ENCODE measurements around the gene CTBP2.

CTBP2 gene

DNA sequence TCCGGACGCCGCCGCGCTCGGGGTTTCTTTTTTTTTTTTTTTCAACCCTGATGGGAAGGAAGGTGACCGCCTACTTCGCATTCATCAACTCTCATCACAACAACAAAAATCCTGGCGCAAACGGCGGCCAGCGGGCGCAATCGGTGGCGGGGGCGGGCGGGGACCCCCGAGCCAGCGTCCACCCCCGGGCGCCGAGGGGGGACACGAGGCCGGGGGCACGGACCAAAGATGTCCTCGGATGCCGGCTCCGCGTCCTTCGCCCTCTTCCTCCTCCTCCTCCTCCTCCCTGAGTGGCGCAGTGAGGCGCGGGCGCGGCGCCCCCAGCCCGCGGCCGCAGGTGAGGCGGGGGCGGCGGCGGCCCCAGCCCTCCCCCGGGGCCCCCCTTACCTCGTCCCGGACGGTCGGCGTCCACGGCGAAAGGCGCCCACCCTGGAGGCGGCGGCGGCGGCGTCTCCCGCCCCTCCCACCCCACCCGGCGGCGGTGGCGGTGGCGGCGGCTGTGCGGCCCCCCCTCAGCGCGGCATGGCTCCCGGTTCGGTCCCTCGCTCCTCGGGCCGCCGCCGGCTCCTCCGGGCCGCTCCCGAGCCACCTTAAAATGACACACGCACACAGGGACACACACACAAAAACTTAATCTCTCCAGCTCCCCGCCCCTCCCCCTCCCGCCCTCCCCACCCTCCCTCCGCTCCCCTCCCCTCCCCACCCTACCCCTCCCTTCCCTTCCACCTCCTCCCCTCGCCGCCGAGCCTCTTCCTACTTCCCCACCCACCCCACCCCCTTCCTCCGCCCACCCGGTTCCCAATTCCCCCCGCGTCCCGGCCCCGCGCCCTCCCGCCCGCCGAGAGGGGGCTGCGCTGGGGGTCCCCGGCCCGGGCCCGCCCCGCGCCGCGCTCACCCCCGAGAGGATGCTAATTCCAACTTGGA, at the start of gene CTBP2:
Gene CTBP2 (minus strand): TSS at position 632 of the 924 bp plus-strand sequence.
- peak; percentile 57 for DNase-seq

DNA sequence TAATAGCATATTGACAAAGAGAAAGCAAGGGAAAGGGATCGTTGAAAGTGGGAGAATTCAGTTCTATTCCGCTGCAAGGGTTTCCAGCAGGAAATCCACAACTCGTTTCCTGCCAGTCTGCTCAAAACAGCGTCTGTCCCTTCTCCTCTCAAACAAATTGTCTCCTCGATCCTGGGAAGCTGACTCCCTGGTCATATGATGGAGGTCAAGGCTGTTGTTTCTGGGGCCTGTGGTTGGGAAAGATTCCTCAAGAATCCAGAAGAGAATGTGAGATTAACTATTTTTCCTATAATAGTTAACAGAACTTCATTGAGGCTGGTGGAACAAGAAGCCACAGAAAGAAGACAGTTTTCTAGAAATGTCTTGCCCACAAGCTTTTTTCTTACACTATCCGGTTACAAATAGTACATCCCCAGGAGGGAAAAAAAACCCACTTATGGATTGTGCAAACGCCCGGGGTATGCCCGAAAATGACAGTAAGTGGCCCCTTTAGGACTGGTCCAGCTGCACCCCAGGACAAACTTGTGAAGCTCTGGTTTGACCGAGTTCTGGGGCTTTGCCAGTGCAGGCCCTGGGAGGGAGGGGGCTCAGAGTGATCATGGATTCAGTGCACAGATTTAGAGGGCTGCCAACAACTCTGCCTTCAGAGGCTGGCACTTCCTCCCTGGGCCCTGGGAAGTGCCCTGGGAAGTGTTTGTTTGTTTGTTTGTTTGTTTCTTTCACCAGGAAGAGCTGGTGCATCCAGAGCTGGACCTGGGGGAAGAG, 49.4 kb upstream of the CTBP2 start:
- DNase-seq = no peak

DNA sequence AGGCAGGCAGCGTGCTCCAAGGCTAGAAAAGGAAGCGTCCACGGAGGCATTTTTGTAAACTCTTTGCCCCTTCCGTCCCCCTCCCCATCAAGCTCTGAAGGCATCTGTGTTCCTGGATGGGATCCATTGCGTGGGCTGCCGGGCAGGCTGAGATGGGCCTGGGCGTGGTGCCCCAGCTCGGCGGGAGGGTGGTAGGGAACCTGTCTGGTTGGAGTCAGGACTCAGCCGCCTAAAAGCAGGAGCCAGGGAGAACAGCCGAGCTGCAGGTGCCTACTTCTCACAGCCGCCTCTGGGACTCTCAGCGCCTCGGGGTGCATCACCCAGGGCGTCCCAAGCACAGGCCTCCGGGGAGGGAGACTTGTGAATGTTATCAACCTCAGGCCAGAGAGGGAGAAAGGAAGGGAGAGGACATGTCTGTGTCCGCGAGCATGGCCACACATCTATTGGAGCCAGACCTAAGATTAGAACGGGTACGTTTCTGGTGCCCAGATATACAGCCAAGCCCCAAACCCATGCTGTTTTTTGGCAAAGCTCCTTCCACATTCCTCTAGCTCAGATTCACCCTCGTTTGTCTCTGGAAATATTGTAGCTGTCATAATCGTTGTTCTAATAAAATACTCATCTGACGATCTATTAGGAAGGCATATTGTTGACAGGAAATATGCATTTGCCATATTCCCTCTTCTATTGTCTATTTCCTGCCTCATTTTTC, 48.6 kb upstream of the CTBP2 start:
- no peak for DNase-seq

DNA sequence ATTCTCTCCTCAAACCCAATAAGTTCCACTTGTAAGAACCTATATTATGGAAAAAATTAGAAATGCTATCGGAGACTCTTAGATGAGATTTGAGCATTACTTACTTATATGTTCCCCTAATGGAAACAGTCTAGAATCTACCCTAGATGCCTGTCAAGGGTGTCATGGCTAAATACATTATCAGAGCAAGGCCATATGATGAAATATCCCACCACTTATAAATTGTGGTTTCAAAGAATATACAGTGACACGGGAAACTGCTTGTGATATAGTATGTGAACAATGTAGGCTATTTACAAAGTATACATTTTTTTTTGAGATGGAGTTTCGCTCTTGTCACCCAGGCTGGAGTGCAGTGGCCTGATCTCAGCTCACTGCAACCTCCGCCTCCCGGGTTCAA, 46.3 kb upstream of the CTBP2 start:
- no peak for DNase-seq

- no peak for DNase-seq
Observed at GRCh38 chr10:125205431-125205830, 45.1 kb upstream of the CTBP2 start.

DNA sequence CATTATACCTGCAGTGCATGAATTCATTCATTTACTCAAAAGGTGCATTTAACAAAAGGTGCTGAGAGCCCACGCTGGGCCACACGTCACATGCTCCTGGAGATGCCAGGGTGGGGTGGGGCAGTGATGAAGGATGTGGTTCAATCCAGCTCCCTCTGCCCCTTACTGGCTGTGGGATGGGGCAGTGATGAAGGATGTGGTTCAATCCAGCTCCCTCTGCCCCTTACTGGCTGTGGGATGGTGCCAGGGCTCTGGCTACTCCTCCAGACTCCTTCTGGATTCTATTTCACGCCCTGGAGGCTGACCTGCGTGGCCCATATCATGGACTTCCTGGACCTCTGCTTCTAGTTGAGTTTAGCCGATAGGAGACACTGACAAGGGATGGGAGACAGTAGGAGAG, 44.0 kb upstream of the CTBP2 start:
- no peak for DNase-seq

- no peak for DNase-seq
Observed at GRCh38 chr10:125203186-125203800, 42.9 kb upstream of the CTBP2 start.

DNA sequence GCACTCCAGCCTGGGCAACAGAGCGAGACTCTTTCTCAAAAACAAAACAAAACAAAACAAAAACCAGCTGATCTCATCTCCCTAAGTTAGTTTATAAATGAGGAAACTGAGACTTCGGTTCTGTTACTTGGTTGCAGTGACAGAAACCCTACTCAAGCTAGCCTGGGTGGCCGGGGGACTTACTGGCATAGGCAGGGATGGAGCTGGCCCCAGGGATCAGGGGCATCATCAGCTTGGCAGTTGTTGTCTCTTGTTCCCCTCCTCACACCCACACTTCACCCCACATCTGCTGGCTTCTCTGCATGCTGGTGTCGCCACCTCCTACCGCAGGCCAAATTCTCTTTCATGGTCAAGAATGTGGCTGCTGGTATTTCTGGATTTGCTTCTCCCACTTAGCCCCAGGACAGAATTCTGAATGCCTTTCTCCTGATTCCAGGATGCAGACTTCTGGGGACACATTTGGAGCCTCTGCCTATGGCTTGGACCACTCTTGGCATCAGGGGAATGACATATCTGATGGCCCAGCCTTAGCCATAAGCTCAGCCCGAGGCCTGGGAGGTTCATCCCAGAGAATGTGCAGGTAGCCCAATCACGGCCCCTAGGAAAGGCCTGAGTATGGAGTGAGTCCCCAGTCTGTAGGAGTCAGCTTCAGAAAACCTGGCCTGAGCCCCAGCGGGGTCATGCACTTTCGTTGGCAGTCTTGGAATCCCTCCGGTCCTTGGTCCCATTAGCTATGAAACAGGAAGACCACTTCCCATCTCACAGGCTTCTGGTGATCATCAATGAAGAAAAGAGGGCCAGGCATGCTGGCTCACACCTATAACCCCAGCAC, 41.6 kb upstream of the CTBP2 start:
- DNase-seq = no peak

DNA sequence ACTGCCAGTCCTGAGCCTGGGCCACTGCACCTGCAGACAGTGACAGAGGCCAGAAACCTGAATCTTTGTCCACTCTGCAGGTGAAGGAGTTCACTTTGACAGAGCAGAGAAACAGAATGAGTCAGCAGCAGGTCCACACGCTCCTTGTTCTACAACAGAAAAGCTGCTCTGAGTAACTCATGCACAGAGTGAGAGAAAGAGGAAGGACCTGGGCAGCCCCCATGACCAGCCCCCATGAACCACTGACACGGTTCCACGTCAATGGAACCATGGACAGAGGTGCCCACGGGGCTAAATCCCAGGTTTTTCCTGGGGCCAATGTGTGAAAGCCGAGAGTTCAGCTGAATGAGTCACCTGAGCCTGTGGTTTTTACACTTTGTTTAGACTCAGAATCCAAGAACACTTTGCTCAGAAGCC, 40.8 kb upstream of the CTBP2 start:
- peak; percentile 28 for DNase-seq

- no peak for DNase-seq
Observed at GRCh38 chr10:125200396-125200795, 40.0 kb upstream of the CTBP2 start.

- no peak for DNase-seq
Observed at GRCh38 chr10:125199270-125199669, 38.9 kb upstream of the CTBP2 start.

- DNase-seq = no peak
Observed at GRCh38 chr10:125194814-125195213, 34.5 kb upstream of the CTBP2 start.

GRCh38 chr10:125193306-125193877, 33.0 kb upstream of the CTBP2 start:
- DNase-seq = no peak

GRCh38 chr10:125192620-125193019, 32.3 kb upstream of the CTBP2 start:
- no peak for DNase-seq

- no peak for DNase-seq
Observed at GRCh38 chr10:125192005-125192404, 31.6 kb upstream of the CTBP2 start.

- no peak for DNase-seq
Observed at GRCh38 chr10:125190946-125191345, 30.6 kb upstream of the CTBP2 start.

DNA sequence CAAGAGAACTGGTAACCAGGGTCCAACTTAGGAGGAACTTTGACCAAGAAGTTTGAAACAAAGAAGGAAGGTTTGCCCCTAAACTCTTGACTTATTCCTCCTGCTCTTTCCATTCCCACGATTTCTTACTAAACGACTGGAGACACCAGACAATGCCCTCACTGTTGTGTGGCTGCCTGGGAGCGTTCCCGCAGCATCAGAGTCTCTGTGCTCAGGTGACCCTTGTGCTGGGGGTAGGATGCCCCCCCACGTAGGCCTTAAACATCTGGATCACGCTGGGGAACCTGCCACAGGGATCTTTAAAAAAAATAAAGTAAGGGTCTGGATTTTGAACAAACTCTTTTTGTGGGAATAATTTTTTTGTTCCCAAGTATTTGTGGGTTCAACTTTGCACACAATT, 30.1 kb upstream of the CTBP2 start:
- no peak for DNase-seq

DNA sequence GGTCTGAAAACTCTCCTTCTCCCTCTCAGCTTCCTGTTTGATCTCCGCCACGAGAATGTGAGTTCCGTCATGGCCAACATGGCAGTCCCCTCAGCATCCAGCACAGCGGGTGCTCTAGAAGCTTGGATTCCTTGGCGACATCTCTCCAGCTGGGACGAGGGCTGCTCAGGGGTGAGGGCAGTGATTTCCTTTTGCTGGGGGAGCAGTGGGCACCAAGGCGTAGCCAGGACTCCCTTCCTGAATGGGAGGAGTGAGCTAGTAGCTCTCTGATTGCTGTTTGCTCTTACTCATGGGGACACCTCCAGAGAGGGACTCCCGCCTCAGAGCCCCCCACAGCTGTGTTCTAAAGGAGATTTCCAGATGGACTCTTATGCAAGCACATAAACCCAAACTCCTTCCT, 28.8 kb upstream of the CTBP2 start:
- DNase-seq = no peak

- no peak for DNase-seq
Observed at GRCh38 chr10:125187238-125188194, 27.2 kb upstream of the CTBP2 start.

GRCh38 chr10:125186431-125187170, 26.2 kb upstream of the CTBP2 start:
- no peak for DNase-seq

Measured in activated CD8-positive, alpha-beta memory T cell treated with anti-CD3 and anti-CD28 coated beads for 24 hours (primary cell).